Upper lobe of left lung (tissue), 6 donors: Measurements from ENCODE around the gene CAB39L. TPM values are rescaled to one million over a fixed set of nuclear protein-coding genes. Genes with fewer than 3 reads are reported as not detected.

Experiments
- ATAC-seq, 2 donors: fragments of 200-7000 bp; cut with Tn5 transposase; one replicate each; pipeline ENCODE4 v1.9.1; 2022; ENCODE audit warnings: mild to moderate bottlenecking in 2 of 2, moderate library complexity in 2 of 2; ENCODE audit not compliant: low FRiP score in 2 of 2
- DNase-seq, 2 donors: peaks; one replicate each; pipeline ENCODE4 v3.0.0-alpha.2; 2019 to 2020
- H3K27ac ChIP-seq, 4 donors: fragments of 200-600 bp; sonication (generic); one replicate each; pipeline ENCODE4 v1.5.1; 2016 to 2019
- H3K27me3 ChIP-seq, 4 donors: fragments of 200-600 bp; sonication (generic); one replicate each; pipeline ENCODE4 v1.5.1; 2017 to 2019
- H3K36me3 ChIP-seq, 4 donors: fragments of 200-600 bp; sonication (generic); one replicate each; pipeline ENCODE4 v1.5.1; 2016 to 2019
- H3K4me1 ChIP-seq, 4 donors: fragments of 200-600 bp; sonication (generic); one replicate each; pipeline ENCODE4 v1.5.1; 2018 to 2019
- H3K4me3 ChIP-seq, 4 donors: fragments of 200-600 bp; sonication (generic); one replicate each; pipeline ENCODE4 v1.5.1; 2017 to 2019; ENCODE audit warnings: mild to moderate bottlenecking in 2 of 4, moderate library complexity in 1 of 4
- H3K9me3 ChIP-seq, 4 donors: fragments of 200-600 bp; sonication (generic); one replicate each; pipeline ENCODE4 v1.5.1; 2018 to 2019
- CTCF ChIP-seq, 6 experiments: fragments of 450-650 bp in 4 of 6; fragments of 200-600 bp in 2 of 6; sonication (generic) in 2 of 6; IDR thresholded peaks; one replicate each; pipeline ENCODE4 v1.5.1; 2016 to 2019; ENCODE audit warnings: antibody characterized with exemption in 6 of 6
- EP300 ChIP-seq, 4 donors: sonication (generic); formaldehyde crosslinking; IDR thresholded peaks; one replicate each; pipeline ENCODE4 v1.5.1; 2017; ENCODE audit warnings: antibody characterized with exemption in 4 of 4, control low read depth in 2 of 4
- POLR2A ChIP-seq, 4 donors: fragments of 450-650 bp; IDR thresholded peaks; one replicate each; pipeline ENCODE4 v1.5.1; 2016 to 2017; ENCODE audit warnings: antibody characterized with exemption in 4 of 4, mild to moderate bottlenecking in 2 of 4
- POLR2AphosphoS5 ChIP-seq, 2 donors: sonication (generic); formaldehyde crosslinking; IDR thresholded peaks; one replicate each; pipeline ENCODE4 v1.5.1; 2017; ENCODE audit warnings: antibody characterized with exemption in 2 of 2
- WGBS, 2 donors: methylation state at CpG; one replicate each; pipeline ENCODE4 v1.1.5; 2017 to 2018; 5-methylcytosine and 5-hydroxymethylcytosine counted together
- total RNA-seq, 6 donors: library from RNA; depleted of rRNA in 4 of 6; stranded (reverse); fragments of >200 nt in 4 of 6; gene quantifications; one replicate each; pipeline versions ENCODE4 v1.1.0 to v1.2.1, GENCODE V29; 2016 to 2021
- donor health status: DM: no; HTN: no; CAD: no; lungs with moderate emphysema.
- donor health status: DM: no; HTN: yes; CAD: no; lungs with severe emphysema.

CAB39L gene
- total RNA-seq, 6 donors from 2014 or later: 12.5 to 49.2 (median 19.5) TPM

- Histone ChIP-seq H3K4me1 (peaks cover 9 to 20% (median 11%) of the 10 kb centered on the region in 4 donors), H3K27ac (no peak overlapping the region), H3K4me3 (no peak overlapping the region), H3K27me3 (no peaks in the 10 kb centered on the region), H3K9me3 (no peaks in the 10 kb centered on the region), H3K36me3 (no peaks in the 10 kb centered on the region)
- no peak for TF ChIP-seq POLR2AphosphoS5 (IDR thresholded peaks at IDR 0.05)
- TF ChIP-seq POLR2A (IDR thresholded peaks at IDR 0.05): no peak
- TF ChIP-seq CTCF (IDR thresholded peaks at IDR 0.05): no peak
- TF ChIP-seq EP300 (IDR thresholded peaks at IDR 0.05): no peak
- ATAC-seq (no peak), DNase-seq (no peak)
- 94 to 99% methylated on average over 3 of the region's 3 CpGs for WGBS, 2 donors
These were observed 2.6 kb downstream of the CAB39L start for GRCh38 chr13:49441312-49441711.

- 79 to 84% methylated on average over 2 of the region's 2 CpGs for WGBS, 2 donors
- H3K4me3 ChIP-seq: no peak overlapping the region
- H3K9me3 ChIP-seq: no peaks in the 10 kb centered on the region
- no peak for ATAC-seq
- TF ChIP-seq POLR2AphosphoS5 (IDR thresholded peaks at IDR 0.05): no peak
- H3K27ac ChIP-seq: no peak overlapping the region
- no peak for DNase-seq
- no peaks in the 10 kb centered on the region for H3K36me3 ChIP-seq
- H3K4me1 ChIP-seq: peaks cover 0 to 7% (median 2%) of the 10 kb centered on the region in 4 donors
- H3K27me3 ChIP-seq: no peaks in the 10 kb centered on the region
These were observed 4.3 kb downstream of the CAB39L start for GRCh38 chr13:49439609-49440008.

- Histone ChIP-seq H3K36me3 (peaks cover 0 to 4% (median 2%) of the 10 kb centered on the region in 4 donors), H3K27ac (no peak overlapping the region), H3K9me3 (no peaks in the 10 kb centered on the region), H3K27me3 (no peaks in the 10 kb centered on the region), H3K4me3 (no peak overlapping the region), H3K4me1 (no peaks in the 10 kb centered on the region)
- WGBS, 2 donors: 80 to 85% methylated on average over 7 of the region's 7 CpGs
- ATAC-seq (no peak), DNase-seq (peak in 1 of 2 donors; percentile 50)
- TF ChIP-seq EP300 (IDR thresholded peaks at IDR 0.05): no peak
- no peak for TF ChIP-seq POLR2A (IDR thresholded peaks at IDR 0.05)
- TF ChIP-seq POLR2AphosphoS5 (IDR thresholded peaks at IDR 0.05): no peak
- TF ChIP-seq CTCF (IDR thresholded peaks at IDR 0.05): no peak
These were observed 6.2 kb downstream of the CAB39L start for GRCh38 chr13:49437705-49438104.

- no peaks in the 10 kb centered on the region for H3K9me3 ChIP-seq
- DNase-seq (no peak), ATAC-seq (peak in 1 of 2 donors; percentile 89)
- H3K4me1 ChIP-seq: no peaks in the 10 kb centered on the region
- peaks cover 0 to 5% (median 2%) of the 10 kb centered on the region in 4 donors for H3K36me3 ChIP-seq
- TF ChIP-seq POLR2AphosphoS5 (IDR thresholded peaks at IDR 0.05) (no peak), POLR2A (IDR thresholded peaks at IDR 0.05) (no peak), CTCF (IDR thresholded peaks at IDR 0.05) (peak in 4 of 6 experiments; percentile 11 to 29 (median 21)), EP300 (IDR thresholded peaks at IDR 0.05) (no peak)
- no peaks in the 10 kb centered on the region for H3K27me3 ChIP-seq
- H3K4me3 ChIP-seq: no peak overlapping the region
- no peak overlapping the region for H3K27ac ChIP-seq
- 61 to 84% methylated on average over 3 of the region's 3 CpGs for WGBS, 2 donors
These were observed 7.0 kb downstream of the CAB39L start for GRCh38 chr13:49436890-49437289.

GRCh38 chr13:49435992-49436391 lies 7.9 kb downstream of the CAB39L start:
- no peak for DNase-seq
- Histone ChIP-seq H3K4me1 (no peaks in the 10 kb centered on the region), H3K9me3 (no peaks in the 10 kb centered on the region), H3K36me3 (peaks cover 0 to 5% (median 2%) of the 10 kb centered on the region in 4 donors), H3K27ac (no peak overlapping the region), H3K27me3 (no peaks in the 10 kb centered on the region), H3K4me3 (no peak overlapping the region)
- TF ChIP-seq EP300 (IDR thresholded peaks at IDR 0.05) (no peak), POLR2A (IDR thresholded peaks at IDR 0.05) (no peak), POLR2AphosphoS5 (IDR thresholded peaks at IDR 0.05) (no peak), CTCF (IDR thresholded peaks at IDR 0.05) (no peak)
- 87 to 88% methylated on average over 1 of the region's 1 CpG for WGBS, 2 donors
- ATAC-seq: peak in 1 of 2 donors; percentile 86
